Hematopoietic multipotent progenitor cell (in vitro differentiated cells): ENCODE measurements around the gene CDK17. TPM values are rescaled to one million over a fixed set of nuclear protein-coding genes. Genes with fewer than 3 reads are reported as not detected.
A peak's percentile ranks its signal among the peaks of the same experiment; 100 is the strongest.
"Not testable (repeated sequence)": the region's sequence is repeated elsewhere in the genome, so short reads cannot be mapped to it uniquely, and the experiment has no call there.

Experiments
- DNase-seq, 3 donors: peaks; one replicate each; pipeline ENCODE4 v3.0.0-alpha.2; 2011 to 2015; ENCODE audit warnings: low read depth in 2 of 3, low spot score in 2 of 3
- total RNA-seq: library from RNA; depleted of rRNA; stranded (reverse); fragments of >200 nt; gene quantifications from one replicate; pipeline ENCODE4 v1.2.3, GENCODE V29; 2012

Gene CDK17
- 33.9 TPM for total RNA-seq

GRCh38 chr12:96399919-96400630 is at the start of gene CDK17:
CDK17 (minus strand) TSS chr12:96400439; CDS start chr12:96334836, 65,603 bp downstream.
- peak; percentile 87 to 95 (median 90) for DNase-seq

DNA sequence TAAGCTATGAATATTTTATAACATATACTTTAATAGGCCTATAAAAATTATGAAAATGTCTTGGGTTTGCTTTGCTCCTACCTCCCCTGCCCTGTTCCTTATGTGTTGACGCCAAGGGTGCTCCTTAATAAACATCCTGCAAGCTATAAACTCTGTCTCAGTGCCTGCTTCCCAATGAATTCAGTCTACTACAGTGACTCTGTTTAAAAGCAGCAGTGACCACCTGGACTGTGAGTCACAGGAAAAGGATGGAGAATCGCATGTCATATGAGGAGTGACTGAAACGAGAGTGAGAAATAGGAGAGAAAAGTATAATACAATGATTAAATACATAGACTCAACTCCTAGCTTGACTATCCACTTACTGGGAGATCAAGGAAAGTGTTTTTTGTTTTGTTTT is 48.1 kb upstream of the CDK17 start:
- DNase-seq = no peak

- DNase-seq = no peak
Measured at GRCh38 chr12:96447256-96447655, 47.0 kb upstream of the CDK17 start.

GRCh38 chr12:96445691-96446583 is 45.7 kb upstream of the CDK17 start:
- peak; percentile 65 to 96 (median 92) for DNase-seq

DNA sequence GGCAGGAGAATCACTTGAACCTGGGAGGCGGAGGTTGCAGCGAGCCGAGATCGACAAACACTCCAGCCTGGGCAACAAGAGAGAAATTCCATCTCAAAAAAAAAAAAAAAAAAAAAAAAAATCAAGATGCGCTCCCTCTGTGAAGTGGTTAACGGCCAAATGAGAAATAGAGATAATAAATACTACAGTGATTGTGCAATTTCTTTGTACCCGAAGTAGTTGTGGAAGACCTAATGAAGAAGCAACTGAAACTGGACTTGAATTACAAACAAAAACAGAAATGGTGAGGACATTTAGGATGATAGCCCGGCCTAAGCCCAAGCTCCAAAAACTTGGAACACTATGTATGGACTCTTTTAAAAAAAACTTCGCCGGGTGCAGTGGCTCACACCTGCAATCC is 44.2 kb upstream of the CDK17 start:
- DNase-seq = no peak

DNA sequence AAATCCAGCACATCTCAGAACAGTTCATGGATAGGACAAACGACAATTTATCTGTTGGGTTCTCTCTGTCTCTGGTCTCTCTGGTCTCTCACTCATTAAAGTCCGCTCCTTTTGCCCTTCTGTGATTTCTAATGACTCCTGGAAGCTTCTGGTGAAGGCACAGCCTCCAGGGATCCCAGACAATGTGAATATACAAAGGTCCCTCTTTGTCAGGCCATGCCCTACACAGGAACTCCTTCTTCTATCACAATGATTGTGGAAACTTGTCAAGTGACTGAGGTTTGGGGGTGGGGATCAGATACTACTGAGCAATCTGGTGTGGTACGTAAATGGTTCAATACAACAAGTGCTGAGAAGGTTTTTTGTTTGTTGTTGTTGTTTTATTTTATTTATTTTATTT is 42.7 kb upstream of the CDK17 start:
- DNase-seq = no peak

- DNase-seq = no peak
Measured at GRCh38 chr12:96441816-96442215, 41.6 kb upstream of the CDK17 start.

GRCh38 chr12:96438330-96438729 is 38.1 kb upstream of the CDK17 start:
- DNase-seq = no peak

GRCh38 chr12:96437171-96437445 is 36.9 kb upstream of the CDK17 start:
- DNase-seq = no peak

DNA sequence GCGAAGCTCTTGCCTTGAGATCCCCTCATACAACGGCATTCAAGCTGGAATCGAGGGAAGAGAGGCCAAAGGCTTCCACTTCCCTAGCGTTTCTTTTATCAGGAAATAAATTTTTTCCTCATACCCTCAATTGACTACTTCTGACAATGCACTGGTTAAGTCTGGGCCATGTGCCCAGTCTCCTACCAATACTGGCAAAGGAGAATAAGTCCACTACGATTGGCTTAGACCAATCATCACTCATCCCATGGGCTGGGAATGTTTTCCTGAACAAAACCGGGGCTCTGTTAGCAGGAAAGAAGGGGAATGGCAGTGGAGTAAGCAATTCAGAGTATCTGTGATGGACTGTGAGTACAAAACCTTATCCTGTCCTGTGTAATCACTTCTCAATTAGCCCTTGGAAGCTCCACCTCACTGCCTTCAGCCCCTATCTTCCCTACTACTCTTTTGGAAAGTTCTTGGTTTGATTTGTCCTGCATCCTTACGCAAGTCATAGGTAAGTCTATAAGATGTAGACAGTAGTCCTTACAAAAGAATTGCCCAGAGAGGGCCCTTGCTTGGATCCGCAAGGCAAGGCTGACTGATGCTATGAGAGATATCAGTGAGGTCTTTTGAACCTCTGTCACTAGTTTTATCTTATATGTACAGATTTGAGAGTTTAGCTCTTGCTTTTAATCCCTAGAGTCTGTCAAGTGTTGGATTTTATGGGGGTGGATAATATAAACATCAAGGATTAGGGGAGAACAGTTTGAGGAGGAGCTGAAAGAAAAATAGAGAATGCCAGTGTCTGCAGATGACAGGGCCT is 36.3 kb upstream of the CDK17 start:
- DNase-seq = no peak

GRCh38 chr12:96434107-96434506 is 33.9 kb upstream of the CDK17 start:
- peak; percentile 49 to 69 (median 61) for DNase-seq

DNA sequence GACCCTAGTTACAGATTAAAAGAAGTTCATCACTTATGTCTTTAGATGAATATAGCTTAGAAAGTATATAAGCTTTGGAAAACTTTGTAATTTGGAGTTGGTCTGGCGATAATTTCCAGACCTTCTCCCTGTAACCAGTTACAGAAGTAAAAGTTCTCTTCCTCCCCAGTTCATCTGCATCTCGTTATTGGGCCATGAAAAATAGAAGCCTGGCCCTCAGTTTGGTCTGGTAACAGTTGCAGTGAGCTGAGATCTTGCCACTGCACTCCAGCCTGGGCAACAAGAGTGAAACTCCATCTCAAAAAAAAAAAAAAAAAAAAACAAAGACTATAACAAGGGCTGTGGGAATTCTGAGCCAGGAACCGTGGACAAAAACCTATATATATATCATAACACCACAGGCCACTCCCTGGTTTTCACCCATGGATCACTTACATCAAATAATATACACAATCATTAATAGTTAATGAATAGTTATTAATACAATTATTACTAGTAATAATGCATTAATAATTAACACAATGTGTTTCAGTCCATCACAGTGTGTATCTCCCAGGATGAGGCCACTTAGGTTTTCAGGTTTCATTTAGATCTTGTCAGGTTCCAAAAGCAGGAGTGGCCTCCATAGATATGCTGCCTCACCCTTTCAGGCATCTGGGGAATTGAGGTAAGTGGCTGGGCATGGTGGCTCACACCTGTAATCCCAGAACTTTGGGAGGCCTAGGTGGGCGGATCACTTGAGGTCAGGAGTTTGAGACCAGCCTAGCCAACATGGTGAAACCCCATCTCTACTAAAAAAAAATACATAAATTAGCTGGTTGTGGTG is 32.5 kb upstream of the CDK17 start:
- DNase-seq = not testable (repeated sequence)

GRCh38 chr12:96431067-96431466 is 30.8 kb upstream of the CDK17 start:
- DNase-seq = no peak

GRCh38 chr12:96427269-96427729 is 27.1 kb upstream of the CDK17 start:
- DNase-seq = peak in 1 of 3 donors; percentile 21

DNA sequence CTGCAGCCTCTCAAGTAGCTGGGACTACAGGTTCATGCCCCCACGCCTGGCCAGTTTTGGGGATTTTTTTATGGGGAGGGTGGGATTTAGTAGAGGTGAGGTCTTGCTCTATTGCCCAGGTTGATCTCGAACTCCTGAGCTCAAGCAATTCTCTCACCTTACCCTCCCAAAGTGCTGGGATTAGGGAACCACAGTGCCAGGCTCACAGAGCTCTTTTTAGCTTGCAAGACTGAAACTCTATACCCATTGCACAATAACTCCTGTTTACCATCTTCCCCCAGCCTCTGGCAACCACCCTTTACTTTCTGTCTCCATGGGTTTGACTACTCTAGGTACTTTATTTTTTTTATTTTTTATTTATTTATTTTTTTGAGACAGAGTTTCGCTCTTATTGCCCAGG is 25.7 kb upstream of the CDK17 start:
- no peak for DNase-seq

GRCh38 chr12:96425321-96425720 is 25.1 kb upstream of the CDK17 start:
- DNase-seq = no peak

DNA sequence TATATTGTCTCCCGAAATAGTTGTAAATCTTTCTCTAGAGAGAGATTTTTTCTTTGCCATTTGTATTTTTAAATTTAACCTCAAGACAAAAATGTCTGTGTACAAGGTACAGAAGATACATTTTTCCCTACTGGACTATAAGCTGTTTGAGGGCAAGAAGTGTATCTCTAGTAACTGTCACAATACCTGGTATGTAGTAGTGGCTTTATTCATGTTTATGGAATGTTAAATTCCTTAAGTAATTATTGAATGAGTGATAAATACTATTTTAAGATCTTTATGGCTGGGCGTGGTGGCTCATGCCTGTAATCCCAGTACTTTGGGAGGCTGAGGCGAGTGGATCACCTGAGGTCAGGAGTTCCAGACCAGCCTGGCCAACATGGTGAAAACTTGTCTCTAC is 24.4 kb upstream of the CDK17 start:
- DNase-seq = no peak

DNA sequence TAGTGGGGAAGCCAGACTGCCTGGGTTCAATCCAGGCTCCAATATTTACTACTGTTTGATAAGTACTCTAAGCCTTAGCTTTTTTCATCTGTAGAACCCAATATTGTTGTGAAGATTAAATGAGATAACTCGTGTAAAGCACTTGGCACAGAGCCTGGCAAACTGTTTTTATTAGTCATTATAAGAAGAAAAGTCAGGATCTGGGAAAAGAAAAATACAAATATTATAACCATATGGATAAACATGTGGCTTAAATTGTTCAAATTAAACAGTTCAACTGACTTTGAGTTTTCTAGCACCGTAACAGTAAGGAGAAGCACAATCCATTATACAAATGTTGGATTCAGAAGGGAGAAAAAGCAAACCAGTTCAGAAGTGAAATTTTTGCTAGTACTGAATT is 22.0 kb upstream of the CDK17 start:
- no peak for DNase-seq

DNA sequence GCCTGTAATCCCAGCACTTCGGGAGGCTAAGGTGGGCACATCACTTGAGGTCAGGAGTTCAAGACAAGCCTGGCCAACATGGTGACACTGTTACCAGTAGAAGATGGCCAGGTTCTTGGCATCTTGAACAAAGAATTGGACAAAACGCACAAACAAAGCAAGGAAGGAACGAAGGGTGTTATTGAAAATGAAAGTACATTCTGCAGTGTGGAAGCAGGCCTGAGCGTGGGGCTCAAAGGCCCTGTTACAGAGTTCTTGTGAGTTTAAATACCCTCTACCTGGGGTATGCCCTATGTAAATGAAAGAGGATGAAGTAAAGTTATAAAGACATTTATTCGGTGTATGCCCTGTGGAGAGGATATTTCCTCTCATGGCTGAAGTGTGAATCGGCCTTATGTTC is 20.8 kb upstream of the CDK17 start:
- peak in 1 of 3 donors; percentile 11 for DNase-seq

DNA sequence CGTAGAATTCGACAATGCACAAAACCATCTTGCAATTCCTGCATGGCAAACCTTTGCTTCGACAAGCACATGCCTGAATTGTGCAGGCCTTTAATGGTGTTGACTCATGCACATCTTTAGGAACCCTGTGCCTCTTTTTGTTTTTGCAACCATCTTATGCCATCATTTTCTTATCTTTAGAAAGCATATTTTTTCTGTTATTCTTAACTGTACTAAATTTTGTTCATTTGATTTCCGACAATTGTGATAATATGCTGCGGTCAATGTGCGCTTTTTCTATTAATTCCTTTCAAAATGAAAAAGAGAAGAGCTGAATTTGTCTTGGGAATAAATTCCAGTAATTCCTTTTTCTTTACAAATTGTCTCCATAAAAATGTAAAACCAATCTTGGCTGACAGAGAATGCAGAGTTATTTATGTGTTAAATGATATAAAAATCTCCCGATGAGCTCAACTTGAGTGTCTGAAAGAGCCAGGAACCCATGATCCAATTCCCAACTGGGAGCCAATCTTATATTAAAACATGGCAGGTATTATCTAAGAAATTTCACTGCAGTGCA is 20.1 kb upstream of the CDK17 start:
- DNase-seq = peak in 1 of 3 donors; percentile 45
